Measurements from ENCODE around the gene HNF4A.

The HNF4A gene

GRCh38 chr20:44426879-44427790 is 71.6 kb downstream of the HNF4A start:
- DNase-seq: no peak

- no peak for DNase-seq
These were observed 72.3 kb downstream of the HNF4A start for GRCh38 chr20:44427804-44428173.

- DNase-seq: no peak
These were observed 72.9 kb downstream of the HNF4A start for GRCh38 chr20:44428174-44429016.

GRCh38 chr20:44429017-44429339 is 73.5 kb downstream of the HNF4A start:
- DNase-seq: no peak

GRCh38 chr20:44429419-44430269 is 74.1 kb downstream of the HNF4A start:
- DNase-seq: no peak

GRCh38 chr20:44430270-44431065 is 75.0 kb downstream of the HNF4A start:
- DNase-seq: no peak

GRCh38 chr20:44431118-44431501 is 75.6 kb downstream of the HNF4A start:
- no peak for DNase-seq

GRCh38 chr20:44431502-44432234 is 76.2 kb downstream of the HNF4A start:
- DNase-seq: no peak

- DNase-seq: no peak
These were observed 77.4 kb downstream of the HNF4A start for GRCh38 chr20:44432618-44433577.

GRCh38 chr20:44433751-44434538 is 78.4 kb downstream of the HNF4A start:
- no peak for DNase-seq

GRCh38 chr20:44435630-44436335 is 80.3 kb downstream of the HNF4A start:
- DNase-seq: no peak

- no peak for DNase-seq
These were observed 80.9 kb downstream of the HNF4A start for GRCh38 chr20:44436393-44436792.

GRCh38 chr20:44437497-44437896 is 82.0 kb downstream of the HNF4A start:
- DNase-seq: no peak

GRCh38 chr20:44438782-44439181 is 83.3 kb downstream of the HNF4A start:
- no peak for DNase-seq

GRCh38 chr20:44439318-44439717 is 83.8 kb downstream of the HNF4A start:
- DNase-seq: no peak

GRCh38 chr20:44442298-44443070 is 87.0 kb downstream of the HNF4A start:
- no peak for DNase-seq

GRCh38 chr20:44445742-44446710 is 90.5 kb downstream of the HNF4A start:
- DNase-seq: no peak

All from amniotic stem cell (primary cell).